GM18517 (cell line): ENCODE measurements around the gene CMIP.

Source experiments
- ATAC-seq: cut with Tn5 transposase; IDR thresholded peaks from one replicate; pipeline ENCODE4 v1.9.1; 2021; ENCODE audit warnings: mild to moderate bottlenecking, moderate library complexity; ENCODE audit not compliant: unreplicated experiment

Gene CMIP

DNA sequence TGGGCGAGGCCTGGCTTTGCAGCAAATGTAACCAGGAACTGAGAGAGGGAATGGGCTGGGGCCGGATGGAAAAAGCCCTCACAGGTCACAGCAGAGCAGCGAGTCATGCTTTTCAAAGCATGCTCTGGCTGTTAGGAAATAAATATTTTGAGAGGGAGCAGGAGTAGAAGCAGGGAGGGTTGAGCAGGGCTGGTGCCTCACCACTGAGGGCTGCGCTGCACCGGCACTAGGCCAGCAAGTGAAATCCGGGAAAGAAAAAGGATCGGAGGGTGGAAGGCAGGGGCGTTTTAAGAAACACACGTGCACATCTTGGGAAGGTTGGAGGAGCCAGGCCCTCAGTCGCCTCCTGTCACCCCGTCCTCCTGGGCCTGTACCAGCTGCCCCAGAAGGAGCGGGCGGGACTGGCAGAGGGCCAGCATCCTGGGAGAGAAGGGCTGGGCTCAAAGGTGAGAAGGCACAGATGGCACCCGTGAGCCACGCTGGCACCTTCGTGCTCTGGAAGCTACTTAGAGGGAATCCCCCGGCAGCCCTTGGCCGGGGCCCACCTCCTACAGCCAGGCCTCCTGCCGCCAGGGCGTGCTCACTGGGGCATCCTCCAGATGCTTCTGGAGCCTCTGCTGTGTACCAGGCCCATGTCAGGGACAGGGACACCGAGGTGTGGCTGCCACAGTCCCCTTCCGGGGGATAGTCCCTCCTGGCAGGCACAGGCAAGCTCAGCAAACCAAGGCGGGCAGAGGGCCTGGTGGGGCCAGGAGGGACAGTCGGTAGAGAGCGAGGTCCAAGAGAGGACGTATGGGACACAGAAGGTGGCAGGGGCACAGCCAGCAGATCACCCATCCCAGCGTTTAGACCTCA, 263.0 kb downstream of the CMIP start:
- ATAC-seq = no peak

DNA sequence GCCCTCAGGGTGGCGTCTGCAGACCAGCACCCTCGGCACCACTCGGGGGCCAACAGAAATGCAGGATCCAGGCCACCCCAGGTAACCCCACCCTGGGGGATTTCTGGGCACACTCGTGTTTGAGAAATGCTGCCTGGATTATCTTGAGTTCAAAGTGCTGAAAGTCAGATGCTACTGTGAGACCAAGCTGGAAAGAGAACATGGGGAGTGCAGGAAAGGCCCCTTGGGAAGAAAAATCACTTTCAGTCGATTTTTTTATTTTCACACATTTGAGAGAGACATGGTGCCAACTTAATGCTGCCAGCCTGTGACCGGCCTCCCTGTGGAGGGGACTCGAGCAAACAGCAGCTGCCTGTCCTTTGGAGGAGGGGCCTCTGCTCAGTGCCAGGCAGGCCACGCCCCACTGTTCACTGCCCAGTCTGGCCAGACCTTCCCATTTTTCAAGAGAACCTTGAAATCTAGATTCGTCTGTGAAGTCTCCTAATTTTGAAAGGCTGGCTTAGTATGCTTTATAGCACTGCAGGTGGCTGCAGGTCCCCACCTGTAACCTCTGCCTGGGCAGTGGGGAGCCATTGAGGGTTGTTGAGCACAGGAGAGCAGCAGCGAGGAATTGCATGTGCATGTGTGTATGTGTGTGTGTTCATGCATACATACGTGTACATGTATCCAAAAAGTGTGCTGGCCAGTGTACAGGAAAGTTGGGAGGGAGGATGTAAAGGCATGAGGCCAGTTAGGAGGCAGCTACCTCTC, 263.8 kb downstream of the CMIP start:
- no peak for ATAC-seq

DNA sequence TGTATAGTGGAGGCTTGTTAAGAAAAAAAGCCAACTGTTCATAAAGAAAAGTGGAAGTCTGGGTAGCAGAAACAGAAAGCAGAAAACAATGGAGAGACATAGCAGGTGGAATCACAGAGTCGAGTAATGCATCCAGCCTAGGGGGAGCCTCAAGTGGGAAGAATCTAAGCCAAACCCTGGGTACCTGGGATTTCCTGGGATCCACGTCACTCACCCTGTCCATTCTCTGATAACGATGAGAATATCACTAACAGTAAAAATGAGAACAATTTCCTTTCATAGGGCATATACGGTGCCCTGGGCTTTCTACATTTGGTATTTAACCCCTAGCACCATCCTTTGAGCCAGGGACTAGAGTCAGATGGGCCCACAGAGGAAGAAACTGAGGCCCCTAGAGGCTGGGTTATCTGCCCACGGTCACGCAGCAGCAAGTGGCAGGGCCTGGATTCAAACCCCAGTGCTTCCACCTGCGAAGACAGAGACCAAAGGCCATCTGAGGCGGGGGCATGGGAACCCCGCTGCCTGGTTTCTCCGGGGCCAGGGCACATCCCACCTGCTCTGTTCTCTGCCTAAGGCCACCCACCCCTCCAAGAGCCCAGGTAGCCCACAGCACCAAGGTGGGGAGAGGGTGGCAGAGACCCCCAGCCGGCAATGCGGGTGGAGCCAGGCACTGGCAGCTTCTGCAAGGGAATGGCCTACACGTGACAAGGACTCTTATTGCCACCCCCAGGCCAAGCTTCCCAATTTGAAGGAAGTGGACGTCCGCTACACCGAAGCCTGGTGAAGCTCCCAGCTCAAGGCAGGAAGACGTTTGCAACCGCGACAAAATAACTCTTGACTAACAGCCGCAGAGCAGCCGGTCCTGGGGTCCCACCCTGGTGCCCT, 264.6 kb downstream of the CMIP start:
- ATAC-seq = no peak

DNA sequence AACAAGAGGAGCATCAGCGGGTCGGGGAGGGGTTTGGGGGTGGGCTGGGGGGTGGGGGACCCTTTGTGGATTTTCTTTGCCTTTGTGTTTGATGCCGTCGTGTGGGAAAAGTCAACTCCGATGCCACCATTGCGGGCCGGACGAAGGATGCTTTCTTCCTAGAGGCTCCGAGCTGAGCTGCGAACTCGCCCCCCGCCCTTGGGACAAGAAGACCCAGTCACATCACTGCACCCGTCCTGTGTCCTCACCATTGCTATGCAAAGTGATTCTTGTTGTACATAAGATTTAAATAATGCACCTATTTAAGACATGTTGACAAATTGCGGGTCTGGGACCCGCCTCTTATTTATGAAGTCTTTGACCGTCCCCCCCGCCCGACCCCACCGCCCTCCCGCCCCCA, 265.4 kb downstream of the CMIP start:
- no peak for ATAC-seq

DNA sequence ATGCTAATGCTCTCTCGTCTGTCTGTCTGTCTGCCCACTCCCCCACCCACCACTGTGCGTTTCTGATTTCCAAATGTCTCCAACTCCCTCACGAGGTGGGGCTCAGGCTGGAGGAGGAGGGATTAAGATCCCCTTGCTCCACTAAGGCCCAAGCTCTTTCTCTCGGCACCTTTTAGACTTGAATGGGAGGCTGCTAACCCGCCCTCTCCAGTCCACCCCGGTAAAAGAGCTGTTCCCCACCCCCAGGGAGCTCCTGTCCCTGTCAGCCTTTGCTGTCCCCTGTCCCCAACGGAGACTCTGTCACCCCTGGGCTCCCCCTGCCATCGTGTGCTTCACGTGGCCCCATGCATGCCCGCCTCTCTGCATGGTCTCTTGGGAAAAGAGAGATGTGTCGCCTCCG, 266.0 kb downstream of the CMIP start:
- no peak for ATAC-seq

DNA sequence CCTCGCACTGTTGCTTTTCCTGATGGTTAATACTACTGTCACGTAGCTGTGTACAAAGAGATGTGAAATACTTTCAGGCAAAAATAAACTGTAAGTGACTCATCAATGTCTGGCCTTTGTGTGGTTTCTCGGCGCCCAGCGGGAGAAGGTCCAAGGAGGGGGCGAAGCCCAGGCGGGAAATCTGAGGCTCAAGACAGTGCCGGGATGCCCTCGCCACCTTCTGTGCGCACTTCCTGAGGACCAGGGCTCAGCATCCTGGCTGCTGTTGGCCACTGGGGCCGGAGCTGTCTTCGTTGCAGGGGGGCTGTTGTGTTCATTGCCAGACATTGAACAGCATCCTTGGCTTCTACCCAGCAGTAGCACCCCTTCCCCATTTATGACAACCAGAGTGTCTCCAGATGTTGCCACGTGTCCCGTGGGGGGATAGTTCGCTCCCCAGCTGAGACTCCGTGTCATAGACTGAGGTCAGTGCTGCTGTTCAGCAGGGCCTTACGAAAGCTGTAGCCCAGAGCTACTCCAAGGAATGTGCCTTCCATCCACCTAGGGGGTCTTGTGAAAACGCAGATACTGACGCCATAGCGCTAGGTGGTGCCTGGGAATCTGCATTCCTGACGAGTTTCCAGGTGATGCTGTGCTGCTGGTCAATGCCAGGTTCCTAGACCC, 267.2 kb downstream of the CMIP start:
- ATAC-seq = no peak

DNA sequence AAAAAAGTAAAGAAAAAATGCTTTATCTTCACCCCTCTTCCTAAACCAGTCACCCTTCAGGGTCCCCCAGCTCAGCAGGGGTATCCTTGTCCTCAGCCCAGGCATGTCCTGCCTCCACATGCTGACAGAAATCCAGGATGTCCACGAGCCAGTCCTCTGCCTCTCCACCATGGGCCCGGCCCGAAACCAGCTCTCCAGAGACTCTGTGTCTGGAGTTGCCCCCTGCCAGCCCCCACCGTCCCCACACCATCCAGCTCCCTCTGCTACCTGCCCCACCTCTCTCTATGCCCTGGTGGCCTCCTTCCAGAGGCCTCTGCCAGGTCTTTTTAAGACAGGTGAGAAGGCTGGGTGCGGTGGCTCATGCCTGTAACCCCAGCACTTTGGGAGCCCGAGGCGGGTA, 268.1 kb downstream of the CMIP start:
- ATAC-seq = no peak

DNA sequence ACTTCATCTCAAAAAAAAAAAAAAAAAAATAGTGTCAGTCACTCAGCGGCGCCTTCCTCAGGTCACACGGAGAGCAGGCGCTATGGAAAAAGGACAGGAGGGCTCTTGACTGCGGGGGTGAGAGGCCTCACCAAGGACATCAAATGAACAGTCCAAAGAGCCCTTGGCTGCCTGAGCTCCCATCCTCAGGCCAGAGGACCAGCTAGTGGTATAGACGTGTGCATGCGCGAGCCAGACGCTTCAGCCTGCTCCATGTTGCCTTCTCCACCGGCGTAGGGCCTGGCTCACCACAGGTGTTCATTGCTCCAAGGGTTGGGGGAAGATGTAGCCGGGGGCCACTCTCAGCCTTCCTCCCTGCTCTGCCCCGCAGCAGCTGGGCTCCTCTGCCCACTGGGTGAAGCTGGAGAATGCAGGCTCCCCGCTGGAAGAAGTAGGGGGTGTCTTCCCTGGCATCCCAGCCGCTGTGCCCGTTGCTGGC, 268.7 kb downstream of the CMIP start:
- no peak for ATAC-seq

DNA sequence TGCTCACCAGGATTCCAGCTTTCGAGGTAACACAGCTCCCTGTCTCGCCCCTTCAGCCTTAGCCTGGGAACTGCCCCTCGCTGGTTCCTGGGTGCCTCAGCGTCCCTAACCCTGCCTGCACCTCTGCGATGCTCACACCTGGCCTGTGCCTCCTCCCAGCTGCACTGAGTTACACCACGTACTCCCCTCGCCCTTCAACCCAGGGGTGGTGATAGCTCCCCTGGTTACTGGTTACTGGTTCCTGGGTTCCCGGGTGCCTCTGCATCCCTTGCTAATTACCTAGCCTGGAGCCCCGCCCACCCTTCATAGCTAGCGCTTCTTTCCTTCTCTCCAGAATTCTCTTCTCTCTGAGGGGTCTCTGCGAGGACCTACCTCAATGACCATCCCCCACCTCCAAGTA, 269.2 kb downstream of the CMIP start:
- no peak for ATAC-seq

DNA sequence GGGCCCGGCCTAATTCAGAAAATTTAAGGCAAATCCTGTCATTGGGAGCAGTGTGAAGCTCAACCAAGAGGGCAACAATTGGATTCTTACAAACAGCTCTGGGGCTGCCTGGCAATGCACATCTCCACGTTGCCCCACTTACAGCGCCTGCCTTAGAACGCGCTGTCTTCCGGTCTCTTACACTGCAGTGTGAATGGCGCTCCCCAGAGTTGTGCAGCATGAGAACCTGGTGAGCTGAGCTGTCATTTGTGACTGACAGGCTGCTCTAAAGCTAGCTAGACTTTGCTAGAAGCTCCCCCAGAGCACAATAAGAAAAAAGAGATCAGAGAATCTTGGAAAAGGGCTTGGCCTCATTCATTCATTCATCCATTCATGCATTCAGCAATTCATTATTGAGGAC, 270.0 kb downstream of the CMIP start:
- ATAC-seq = no peak

DNA sequence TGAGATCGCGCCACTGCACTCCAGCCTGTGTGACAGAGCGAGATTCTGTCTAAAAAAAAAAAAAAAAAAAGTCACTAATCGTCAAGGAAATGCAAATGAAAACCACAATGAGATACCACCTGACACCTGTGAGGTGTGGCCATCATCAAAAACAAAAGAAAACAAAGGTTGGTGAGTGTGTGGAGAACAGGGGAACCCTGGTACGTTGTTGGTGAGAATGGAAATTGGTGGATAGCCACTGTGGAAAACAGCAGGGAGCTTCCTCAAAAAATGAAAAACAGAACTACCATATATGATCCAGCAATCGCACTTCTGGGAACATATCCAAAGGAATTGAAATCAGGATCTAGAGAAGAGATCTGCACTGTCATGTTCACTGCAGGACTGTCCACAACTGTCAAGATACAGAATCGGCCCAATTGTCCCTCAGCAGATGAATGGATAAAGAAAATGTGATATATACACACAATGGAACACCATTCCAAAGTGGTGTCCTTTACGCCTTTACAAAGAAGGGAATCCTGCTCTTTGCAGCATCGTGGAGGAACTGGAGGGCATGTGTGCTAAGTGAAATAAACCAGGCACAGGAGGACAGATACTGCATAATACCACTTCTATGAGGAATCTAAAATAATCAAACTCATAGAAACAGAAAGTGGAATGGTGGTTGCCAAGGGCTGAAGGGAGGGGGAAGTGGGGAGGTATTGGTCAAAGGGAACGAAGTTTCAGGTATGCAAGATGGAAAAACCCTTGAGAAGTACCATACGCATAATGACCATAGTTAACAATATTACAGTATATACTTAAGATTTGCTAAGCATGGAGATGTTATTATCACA, 271.0 kb downstream of the CMIP start:
- peak; percentile 77 for ATAC-seq

DNA sequence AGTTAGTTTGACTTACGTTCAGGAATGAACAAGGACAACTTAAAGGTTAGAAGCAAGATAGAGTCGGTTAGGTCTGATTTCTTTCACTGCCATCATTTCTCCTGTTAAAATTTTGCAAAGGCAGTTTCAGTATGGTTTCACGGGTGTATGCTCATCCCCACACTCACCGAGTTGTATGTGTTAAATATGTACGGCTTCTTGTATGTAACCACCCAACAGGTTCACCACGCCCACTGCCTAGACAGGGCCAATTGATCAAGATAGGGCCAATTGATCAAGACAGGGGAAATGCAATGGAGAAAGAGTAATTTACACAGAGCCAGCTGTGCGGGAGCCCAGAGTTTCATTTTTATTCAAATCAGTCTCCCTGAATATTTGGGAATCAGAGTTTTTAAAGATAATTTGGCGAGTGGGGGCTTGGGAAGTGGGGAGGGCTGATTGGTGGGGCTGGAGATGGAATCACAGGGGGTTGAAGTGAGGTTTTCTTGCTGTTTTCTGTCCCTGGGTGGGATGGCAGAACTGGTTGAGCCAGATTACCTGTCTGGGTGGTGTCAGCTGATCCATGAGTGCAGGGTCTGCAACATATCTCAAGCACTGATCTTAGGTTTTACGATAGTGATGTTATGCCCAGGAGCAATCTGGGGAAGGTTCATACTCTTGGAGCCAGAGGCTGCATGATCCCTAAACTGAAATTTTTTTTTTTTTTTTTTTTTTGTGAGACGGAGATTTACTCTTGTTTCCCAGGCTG, 272.0 kb downstream of the CMIP start:
- ATAC-seq = peak; percentile 55

DNA sequence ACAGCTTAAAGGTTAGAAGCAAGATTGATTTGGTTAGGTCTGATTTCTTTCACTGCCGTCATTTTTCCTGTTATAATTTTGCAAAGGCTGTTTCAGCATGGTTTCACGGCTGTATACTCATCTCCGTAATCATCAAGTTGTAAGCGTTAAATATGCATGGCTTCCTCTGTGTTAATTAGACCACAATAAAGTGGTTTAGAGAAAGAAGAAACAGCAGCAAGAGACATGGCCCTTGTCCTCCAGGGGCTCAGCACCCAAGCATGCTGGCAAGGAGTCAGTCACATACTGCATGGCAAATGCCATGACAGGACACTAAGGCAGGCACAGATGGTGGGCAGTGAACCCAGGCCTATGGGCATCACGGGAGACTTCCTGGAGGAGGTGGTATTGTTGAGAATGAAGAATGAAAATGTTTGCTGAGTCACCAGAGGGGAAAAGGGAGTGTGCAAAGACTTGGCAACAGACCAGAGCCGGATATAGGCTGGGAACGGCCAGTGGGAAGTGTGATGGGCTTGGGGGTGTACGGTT, 273.1 kb downstream of the CMIP start:
- ATAC-seq = no peak

DNA sequence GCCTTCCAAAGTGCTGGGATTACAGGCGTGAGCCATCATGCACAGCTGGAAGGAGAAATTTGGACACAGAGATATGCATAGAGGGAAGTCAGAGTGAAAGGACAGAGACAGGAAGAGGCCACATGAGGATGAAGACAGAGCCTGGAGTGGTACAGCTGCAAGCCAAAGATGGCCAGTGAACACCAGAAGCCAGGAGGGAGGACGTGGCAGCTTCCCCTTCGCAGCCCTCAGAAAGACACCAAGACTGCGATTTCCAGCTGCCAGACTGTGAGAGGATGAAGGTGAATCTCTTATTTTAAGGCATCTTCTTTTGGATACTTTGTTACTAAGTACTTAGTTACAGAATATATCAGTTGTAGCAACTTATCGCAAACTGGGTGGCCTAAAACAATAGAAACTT, 274.0 kb downstream of the CMIP start:
- no peak for ATAC-seq

DNA sequence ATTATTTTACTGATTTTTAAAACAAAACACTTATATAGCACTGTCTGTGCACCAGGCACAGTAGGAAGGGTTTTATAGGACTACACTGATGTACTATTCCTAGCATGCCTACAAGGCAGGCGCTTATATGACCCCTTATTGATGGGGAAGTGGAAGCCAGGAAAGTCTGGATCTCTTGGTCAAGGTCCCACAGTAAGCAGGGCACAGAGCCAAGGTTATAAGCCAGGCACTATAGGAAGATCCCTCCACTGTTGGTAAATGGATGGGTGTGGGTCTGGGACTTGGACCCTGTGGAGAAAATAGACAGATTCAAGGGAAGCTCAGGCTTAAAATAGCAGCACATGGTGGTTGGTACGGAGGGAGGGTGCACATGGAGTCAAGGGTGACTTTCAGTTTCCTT, 275.4 kb downstream of the CMIP start:
- ATAC-seq = no peak

DNA sequence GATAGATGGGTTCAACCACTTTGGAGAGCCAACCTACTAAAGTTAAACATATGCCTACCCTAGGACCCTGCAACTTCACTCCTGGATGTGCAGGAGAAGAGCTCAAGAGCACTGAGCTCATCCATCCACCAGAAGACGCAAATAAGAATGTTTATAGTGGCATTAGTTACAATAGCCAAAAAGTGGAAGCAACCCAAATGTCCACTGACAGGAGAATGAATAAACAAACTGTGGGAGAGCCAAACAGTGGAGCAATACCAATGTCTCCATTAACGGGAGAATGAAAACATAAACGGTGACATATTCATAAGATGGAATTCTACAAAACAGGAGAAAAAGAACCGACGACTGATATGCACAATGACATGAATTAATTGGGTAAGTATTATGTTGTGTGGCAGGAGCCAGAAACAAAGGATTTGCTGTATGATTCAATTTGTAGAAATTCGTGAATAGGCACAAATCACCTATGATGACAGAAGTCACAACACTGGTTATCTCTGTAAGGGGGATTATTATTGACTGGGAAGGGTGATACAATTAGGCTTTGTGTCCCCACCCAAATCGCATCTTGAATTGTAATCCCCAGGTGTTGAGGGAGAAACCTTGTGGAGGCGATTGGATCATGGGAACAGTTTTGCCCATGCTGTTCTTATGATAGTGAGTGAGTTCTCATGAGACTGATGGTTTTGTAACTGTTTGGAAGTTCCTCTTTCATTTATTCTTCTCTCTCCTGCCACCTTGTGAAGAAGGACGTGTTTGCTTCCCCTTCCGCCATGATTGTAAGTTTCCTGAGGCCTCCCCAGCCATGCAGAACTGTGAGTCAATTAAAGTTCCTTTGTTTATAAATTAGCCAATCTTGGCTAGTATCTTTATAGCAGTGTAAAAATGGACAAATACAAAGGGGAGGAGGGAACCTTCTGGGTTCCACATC, 276.6 kb downstream of the CMIP start:
- ATAC-seq = no peak

DNA sequence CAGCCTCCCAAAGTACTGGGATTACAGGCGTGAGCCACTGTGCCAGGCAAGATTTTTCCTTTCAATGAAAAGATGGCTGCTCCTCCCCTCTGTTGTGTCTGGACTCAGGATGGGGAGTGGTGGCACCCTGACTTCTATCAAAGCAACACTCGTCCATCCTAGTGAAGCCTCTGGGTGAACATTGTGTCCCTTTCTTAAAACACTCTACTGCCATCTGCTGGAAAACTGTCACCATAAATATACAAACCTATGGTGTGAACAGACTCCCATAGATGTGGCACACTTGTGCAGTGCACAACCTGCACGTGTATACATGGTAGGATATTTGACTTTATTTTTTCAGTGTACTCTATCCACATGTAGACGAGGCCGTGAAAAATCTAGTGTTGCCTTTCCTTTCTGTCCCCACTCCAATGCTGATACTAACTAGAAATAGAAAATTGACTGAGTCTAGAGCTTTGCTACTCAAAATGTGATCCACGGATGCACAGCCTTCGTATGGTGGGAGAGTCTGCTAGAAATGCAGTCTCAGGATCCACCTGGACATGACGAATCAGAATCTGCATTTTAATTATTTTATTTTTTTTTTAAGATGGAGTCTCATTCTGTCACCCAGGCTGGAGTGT, 278.6 kb downstream of the CMIP start:
- peak; percentile 84 for ATAC-seq
